Astrocyte of the spinal cord (primary cell): ENCODE data around the gene DEPP1.

Source experiments
- DNase-seq: peaks from one replicate; pipeline ENCODE4 v3.0.0; 2011; ENCODE audit warnings: low read depth, low spot score
- H3K4me3 ChIP-seq: 2 replicates; pipeline ENCODE4 v1.5.1; 2011; ENCODE audit warnings: low read depth, mild to moderate bottlenecking, low read length, moderate library complexity
- CTCF ChIP-seq: IDR thresholded peaks from 2 replicates; pipeline ENCODE4 v1.5.1; 2012; ENCODE audit warnings: low read depth, mild to moderate bottlenecking, low read length, inconsistent platforms
- in situ Hi-C: cut with HindIII; loops from 2 replicates; pipeline ENCODE4 v1.10.0; 2017; ENCODE audit warnings: low sequenced_read_pairs

DEPP1 gene

GRCh38 chr10:44947371-44948152 lies 31.0 kb downstream of the DEPP1 start:
- no peak overlapping the region for H3K4me3 ChIP-seq
- in situ Hi-C loops = no loop called here
- TF ChIP-seq CTCF = no peak
- no peak for DNase-seq

- no peak for TF ChIP-seq CTCF
- DNase-seq = no peak
- no peak overlapping the region for H3K4me3 ChIP-seq
- in situ Hi-C loops = no loop called here
Observed at GRCh38 chr10:44946205-44946604, 32.4 kb downstream of the DEPP1 start.

- in situ Hi-C loops = no loop called here
- no peak for DNase-seq
- H3K4me3 ChIP-seq = no peak overlapping the region
- TF ChIP-seq CTCF = no peak
Observed at GRCh38 chr10:44944354-44944753, 34.3 kb downstream of the DEPP1 start.

GRCh38 chr10:44939691-44940401 lies 38.8 kb downstream of the DEPP1 start:
- TF ChIP-seq CTCF = no peak
- no peak for DNase-seq
- no peak overlapping the region for H3K4me3 ChIP-seq
- in situ Hi-C loops = no loop called here

- in situ Hi-C loops = no loop called here
- TF ChIP-seq CTCF = no peak
- H3K4me3 ChIP-seq = no peak overlapping the region
- DNase-seq = no peak
Observed at GRCh38 chr10:44938956-44939355, 39.7 kb downstream of the DEPP1 start.

GRCh38 chr10:44937196-44938005 lies 41.2 kb downstream of the DEPP1 start:
- no peak for DNase-seq
- no peak overlapping the region for H3K4me3 ChIP-seq
- TF ChIP-seq CTCF = no peak
- in situ Hi-C loops = no loop called here
